NCI-H2196 (cell line): ENCODE results near the gene KCNJ18.
"Not testable (repeated sequence)": the region's sequence is repeated elsewhere in the genome, so short reads cannot be mapped to it uniquely, and the experiment has no call there.

Experiments
- DNase-seq: peaks from one replicate; lab custom pipeline; 2025; ENCODE audit not compliant: unreplicated experiment; lab: John Stamatoyannopoulos, UW

KCNJ18 gene

DNA sequence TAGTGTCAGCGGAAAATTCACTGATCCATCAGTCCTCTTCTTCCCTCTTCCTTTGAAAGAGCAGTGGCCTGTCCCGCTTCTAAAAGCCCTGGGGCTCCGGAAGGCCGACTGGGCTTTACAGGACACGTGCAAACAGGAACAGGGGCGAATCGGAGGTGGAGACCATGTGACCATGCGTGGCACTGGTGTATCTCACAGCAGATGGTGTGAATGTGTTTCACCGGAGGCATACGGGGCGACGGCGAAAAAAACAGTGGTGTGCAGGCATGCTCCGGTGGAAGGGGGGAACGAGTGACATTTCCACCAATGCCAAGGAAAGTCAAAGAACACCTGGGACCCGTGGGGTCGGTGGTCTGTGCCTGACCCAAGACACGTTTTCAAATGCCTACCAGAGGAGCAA is 8.4 kb upstream of the KCNJ18 start:
- not testable (repeated sequence) for DNase-seq

DNA sequence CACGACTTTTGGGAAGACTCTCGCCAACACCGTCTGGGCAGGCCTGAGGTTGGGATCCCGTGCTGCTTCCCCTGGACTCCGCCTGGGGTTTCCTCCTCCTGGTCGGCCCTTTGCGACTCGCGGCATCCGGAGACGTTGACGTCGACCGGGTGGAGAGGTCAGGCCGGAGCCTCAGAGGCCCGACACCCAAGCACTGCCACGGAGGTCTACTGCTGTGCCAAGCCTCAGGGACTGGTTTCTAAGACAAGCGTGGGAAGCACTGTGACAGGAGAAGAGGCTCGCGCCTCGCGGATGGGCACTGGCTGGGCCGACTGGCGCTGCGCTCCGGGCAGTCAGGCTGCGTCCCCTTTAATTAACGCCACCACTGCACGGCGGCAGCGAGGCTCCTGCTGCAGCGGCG is 7.9 kb upstream of the KCNJ18 start:
- not testable (repeated sequence) for DNase-seq

DNA sequence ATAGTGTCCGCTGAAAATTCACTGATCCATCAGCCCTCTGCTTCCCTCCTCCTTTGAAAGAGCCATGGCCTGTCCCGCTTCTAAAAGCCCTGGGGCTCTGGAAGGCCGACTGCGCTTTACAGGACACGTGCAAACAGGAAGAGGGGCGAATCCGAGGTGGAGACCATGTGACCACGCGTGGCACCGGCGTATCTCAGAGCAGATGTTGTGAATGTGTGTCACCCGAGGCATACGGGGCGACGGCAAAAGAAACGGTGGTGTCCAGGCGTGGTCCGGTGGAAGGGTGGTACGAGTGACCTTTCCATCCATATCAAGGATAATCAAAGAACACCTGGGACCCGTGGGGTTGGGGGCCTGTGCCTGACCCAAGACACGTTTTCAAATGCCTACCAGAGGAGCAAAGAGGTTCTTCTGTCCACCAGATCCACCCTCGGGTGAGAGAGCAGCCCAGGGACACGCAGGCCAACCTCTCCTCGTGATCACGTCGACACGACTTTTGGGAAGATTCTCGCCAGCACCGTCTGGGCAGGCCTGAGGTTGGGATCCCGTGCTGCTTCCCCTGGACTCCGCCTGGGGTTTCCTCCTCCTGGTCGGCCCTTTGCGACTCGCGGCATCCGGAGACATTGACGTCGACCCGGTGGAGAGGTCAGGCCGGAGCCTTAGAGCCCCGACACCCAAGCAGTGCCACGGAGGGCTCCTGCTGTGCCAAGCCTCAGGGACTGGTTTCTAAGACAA is 7.1 kb upstream of the KCNJ18 start:
- DNase-seq: not testable (repeated sequence)

GRCh38 chr17:21686165-21687015 is 5.9 kb upstream of the KCNJ18 start:
- no peak for DNase-seq

DNA sequence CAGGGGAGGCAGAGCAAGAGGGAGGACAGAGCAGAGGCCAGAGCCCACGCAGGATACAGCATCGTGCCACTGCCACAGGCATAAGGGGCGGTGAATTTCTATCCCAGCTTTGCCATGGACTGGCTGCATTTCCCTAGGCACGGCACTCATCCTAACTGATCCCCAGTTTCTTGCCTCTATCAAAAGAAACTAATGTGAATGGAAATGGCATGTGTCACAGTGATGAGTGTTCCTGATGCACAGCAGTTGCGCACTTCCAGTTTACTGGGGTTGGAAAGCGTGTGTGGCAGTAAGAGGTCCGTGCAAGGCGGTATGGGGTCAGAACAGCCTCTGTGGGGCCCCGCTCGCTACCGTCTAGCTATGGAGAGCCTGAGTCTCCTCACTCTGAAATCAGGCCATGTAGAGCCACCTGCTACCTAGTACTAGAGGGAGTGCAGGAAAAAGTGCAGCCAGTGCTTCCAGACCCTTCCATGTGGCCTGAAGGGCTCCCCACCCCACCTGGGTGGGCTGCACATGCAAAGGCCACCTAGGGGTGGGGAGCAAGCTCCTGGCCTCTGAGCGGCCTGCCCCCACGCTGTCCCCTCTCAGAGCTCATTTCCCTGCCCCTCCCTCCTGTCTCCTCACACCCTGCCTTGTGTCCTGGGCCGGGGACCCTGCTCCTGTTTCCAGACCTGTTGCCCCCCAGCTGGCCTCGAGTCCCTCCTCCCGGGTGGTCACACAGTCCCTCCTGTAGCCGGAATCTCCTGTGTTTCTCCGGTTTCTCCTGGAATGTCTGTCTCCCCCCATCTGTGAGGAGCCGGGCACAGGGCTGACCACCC is 5.0 kb upstream of the KCNJ18 start:
- DNase-seq: no peak

DNA sequence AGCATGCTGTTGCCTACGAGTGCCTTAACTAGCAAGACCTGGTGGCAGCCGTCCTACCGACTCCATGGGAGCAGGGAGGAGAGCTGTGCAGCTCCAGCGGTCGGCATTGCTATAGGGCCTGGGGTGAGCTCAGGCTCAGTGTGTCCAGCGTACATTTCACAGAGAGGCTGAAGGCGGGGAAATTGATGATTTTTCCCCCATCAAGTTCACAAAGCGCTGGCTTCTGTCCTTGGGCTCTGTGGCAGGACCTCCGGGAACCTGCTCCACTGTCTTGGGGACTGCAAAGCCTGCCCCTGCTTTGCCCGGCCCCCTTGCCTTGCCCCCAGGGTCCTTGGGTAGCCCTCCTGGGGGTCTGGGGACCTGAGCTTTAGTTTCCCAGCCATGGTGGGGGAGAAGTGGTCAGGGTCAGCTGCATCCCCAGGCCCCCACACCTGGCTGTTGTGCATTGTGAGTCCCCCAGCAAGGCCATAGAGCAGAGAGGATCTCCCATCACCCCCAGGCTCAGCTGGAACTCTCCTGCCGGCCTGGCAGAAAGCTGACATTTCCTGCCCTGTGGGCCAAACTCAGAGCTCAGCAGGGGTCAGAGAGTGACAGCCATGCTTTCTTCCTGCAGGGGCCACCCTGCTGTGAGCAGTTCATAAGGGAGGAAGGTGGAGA is 3.9 kb upstream of the KCNJ18 start:
- DNase-seq: no peak

DNA sequence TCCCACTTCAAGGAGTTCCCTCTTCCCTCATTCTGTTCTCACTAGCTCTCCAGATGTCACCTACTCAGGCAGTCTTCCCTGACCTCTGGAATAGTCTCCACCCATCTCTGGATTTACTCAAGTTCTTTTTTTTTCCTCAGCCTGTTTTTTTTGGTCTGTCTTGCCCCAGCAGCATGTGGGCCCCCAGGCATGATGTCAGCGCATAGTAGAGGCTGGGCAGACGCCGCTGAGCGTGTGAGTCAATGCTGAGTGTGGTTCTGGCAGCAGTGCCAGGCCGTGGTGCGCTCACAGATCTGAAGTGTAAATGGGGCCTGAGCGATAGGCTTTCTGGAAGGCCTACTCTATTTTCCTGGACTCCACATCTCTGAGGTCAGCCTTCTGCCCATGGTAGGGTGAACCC is 2.7 kb upstream of the KCNJ18 start:
- DNase-seq: no peak

- not testable (repeated sequence) for DNase-seq
Observed at GRCh38 chr17:21690811-21691210, 1.5 kb upstream of the KCNJ18 start.

DNA sequence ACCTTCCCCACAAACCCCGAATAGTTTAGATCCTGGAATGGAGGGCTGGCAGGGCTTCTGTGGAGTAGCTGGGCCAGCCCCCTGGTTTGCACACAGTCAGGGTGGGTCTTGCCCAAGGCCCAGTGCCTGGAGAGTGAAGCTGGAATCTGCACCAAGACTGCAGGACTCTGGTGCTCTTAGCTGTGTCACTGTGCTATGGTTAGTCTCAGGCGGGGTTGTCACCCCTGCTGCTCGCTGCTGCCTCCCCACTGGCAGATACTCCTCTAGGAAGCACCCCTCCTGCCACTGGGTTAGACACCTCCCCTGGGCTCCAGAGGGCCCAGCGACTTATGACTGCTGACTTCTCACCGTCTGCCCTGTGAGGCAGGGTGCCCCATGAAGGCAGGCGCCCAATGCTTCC is 842 bp upstream of the KCNJ18 start:
- DNase-seq: not testable (repeated sequence)

- DNase-seq: not testable (repeated sequence)
Observed at GRCh38 chr17:21692704-21693065, 362 bp downstream of the KCNJ18 start.

DNA sequence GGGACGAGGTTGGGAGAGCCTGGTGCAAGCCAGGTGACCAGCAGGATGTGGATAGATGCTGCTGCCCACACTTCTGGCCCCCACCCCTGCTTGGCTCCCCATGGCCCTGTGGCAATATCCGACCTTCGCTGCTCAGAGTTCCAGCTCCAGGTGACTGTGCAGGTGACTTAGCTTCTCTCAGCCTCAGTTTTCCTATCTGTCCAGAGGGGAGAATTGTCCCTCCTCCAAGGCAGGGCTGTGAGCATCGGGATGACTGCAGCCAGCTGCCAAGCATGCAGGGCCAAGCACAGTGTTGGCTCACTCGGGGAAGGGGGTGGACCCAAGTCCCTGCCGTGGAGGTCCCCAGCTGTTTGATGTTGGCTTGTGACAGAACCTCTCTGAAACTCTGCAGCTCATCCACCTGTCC is 1.1 kb downstream of the KCNJ18 start:
- not testable (repeated sequence) for DNase-seq

DNA sequence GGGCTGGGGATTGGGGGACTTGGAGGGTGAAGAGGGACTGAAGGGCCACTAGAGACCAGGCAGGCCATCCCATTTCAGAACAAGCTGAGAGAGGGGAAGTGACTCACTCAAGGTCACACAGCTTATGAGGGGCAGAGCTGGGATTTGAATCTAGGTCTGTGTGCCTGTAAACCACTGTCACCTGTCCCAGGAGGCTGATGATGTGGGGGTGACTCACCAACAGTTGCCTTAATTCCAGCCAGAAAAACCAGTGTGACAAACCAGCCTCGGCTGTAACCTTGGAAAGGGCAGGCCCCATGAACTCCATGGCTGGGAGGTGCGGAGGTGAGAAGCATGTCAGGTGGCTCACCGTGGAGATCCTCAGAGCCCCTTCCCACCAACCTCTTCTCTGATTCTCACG is 1.6 kb downstream of the KCNJ18 start:
- DNase-seq: not testable (repeated sequence)

GRCh38 chr17:21696227-21696626 is 3.9 kb downstream of the KCNJ18 start:
- DNase-seq: not testable (repeated sequence)

DNA sequence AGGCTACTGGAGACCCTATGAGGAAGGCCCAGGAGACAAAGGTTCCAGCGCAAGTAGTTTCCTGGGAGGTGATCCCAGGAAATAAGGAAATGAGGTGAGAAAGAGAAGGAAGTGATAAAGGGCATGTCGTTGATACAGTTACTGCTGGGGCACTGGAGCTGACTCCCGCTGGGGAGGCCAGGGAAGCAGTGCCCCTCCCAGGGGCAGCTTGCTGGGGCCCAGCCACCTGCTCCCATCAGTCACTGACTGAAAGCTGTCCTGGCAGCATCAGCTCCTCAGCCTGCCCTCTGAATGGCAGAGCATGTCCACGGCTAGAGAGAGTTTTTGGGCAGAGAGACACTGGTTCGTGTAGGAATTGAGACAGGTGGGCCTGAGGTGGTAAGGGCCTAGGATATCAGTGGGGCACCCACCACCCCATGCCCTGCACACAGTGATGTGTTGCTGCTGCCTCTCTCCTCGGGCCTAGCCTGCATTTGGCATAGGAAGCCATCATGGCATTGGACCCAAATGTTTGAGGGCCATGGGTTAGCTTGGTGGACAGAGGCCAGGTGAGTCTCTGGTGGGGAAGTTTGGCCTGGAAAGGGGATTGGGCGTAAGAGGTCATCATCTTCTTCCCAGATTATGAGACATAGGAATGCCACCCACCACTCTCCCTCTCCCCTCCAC is 4.7 kb downstream of the KCNJ18 start:
- DNase-seq: not testable (repeated sequence)

GRCh38 chr17:21697508-21697860 is 5.2 kb downstream of the KCNJ18 start:
- not testable (repeated sequence) for DNase-seq

GRCh38 chr17:21698437-21699075 is 6.2 kb downstream of the KCNJ18 start:
- DNase-seq: not testable (repeated sequence)

GRCh38 chr17:21699124-21699523 is 6.8 kb downstream of the KCNJ18 start:
- DNase-seq: not testable (repeated sequence)

DNA sequence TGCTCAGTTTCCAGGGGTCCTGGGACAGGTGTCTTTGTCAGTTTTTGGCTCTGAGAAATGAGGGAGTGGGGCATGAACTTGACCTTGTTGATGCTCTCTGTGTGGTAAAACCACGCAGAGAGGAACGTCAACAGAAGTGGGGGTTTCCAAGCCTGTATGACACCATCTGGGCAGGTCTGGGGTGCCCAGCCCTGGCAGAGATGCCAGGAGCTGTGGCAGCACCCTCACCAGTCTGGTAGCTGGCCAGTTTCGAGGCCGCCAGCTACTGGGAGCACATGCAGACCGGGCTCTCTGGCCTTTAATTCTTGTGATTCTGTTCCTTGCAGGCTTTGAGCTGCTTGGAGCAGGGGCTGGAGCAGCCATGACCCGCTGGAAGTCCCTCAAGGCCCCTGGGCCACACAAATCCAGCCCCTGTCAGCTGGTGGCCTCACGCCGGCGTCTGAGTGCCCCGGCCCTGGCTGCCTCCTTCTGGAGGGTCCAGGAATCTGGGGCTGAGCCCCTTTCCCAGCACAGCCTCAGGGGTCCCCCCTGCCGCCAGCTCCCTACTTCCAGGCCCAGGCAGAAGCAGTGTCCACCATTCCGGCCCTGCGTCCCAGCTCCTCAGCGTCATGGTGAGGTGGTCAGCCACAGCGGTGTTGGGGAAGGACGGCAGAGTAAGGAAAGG is 7.4 kb downstream of the KCNJ18 start:
- DNase-seq: not testable (repeated sequence)

- DNase-seq: not testable (repeated sequence)
Observed at GRCh38 chr17:21701090-21701489, 8.8 kb downstream of the KCNJ18 start.
